NCI-H446 treated with DMSO at 0.1 percent for 48 hours (cell line): ENCODE results near the gene RHOT1.
"Not testable (repeated sequence)": the region's sequence is repeated elsewhere in the genome, so short reads cannot be mapped to it uniquely, and the experiment has no call there.

Experiments
- DNase-seq: peaks from one replicate; lab custom pipeline; 2025; lab: John Stamatoyannopoulos, UW

Gene RHOT1

GRCh38 chr17:32124985-32125847 is 17.1 kb upstream of the RHOT1 start:
- DNase-seq = no peak

DNA sequence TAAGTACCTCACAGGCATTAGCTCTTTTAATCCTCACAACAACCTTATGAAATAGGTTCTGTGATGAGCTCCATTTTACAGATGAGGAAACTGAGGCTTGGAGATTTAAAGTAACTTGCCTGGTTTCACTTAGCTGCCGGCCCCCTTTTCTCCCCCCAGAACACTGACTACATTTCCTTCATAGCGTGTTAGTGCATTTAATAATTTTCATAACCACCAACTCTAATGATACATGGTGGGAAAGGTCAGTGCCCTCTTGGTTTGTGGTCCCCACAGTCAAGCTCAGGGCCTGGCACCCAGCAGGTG is 16.5 kb upstream of the RHOT1 start:
- no peak for DNase-seq

GRCh38 chr17:32126325-32126724 is 16.0 kb upstream of the RHOT1 start:
- no peak for DNase-seq

- no peak for DNase-seq
Measured at GRCh38 chr17:32126746-32127145, 15.6 kb upstream of the RHOT1 start.

GRCh38 chr17:32127158-32127897 is 15.0 kb upstream of the RHOT1 start:
- peak; percentile 34 for DNase-seq

DNA sequence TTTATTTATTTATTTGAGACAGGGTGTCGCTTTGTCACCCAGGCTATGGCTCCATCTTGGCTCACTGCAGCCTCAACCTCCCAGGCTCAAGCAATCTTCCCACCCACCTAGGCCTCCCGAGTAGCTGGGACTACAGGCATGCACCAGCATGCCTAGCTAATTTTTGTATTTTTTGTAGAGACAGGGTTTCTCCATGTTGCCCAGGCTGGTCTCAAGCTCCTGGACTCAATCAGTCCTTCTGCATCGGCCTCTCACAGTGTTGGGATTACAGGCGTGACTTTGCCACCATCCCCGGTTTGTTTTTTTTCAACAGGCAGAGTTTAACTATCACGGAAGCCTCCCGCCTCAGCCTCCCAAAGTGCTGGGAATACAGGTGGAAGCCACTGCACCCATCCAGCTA is 13.8 kb upstream of the RHOT1 start:
- not testable (repeated sequence) for DNase-seq

- not testable (repeated sequence) for DNase-seq
Measured at GRCh38 chr17:32135497-32136117, 6.7 kb upstream of the RHOT1 start.

GRCh38 chr17:32136856-32137255 is 5.4 kb upstream of the RHOT1 start:
- DNase-seq = no peak

DNA sequence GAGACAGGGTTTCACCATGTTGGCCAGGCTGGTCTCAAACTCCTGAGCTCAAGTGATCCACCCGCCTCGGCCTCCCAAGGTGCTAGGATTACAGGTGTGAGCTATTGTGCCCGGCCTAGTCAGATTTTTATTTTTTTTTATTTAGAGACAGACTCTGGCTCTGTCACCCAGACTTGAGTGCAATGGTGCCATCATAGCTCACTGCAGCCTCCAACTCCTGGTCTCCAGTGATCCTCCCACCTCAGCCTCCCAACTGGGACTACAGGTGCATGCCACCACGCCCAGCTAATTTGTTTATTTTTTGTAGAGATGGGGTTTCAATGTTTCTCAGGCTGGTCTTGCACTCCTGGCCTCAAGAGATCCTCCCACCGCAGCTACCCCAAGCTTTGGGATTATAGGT is 2.8 kb upstream of the RHOT1 start:
- DNase-seq = not testable (repeated sequence)

GRCh38 chr17:32141258-32141657 is 1.0 kb upstream of the RHOT1 start:
- peak; percentile 56 for DNase-seq

GRCh38 chr17:32141679-32142037 is 644 bp upstream of the RHOT1 start:
- no peak for DNase-seq

DNA sequence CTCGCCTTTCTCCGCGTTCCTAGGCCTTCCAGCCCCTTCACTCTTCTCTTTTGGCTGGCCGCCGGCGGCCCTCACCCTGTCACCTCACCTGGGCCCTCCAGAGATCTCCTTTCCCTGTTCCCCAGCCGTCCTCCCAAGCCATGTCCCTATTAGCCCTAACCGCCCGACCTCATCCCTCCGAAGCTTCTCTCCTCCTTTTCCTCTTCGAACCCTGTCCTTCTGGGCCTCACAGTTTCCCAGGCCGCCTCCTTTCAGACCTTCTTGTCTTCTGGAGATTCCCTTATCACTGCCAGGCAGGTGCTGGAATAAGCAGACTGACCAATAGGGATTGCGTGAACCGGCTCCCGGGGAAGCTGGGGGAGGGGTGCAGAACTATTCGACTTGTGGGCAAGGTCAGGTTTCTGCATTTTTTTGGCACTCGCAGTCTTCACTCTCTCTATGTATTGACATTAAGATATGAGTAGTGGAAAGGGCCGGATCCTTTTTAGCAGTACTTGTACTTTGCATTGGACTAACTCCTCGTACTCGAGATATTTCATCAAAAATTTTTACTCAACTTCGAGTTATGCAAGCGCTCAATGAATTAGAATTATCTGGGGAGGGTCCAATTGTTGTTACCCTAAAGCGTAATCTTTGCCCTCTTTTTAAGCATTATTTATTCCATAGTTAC is 690 bp downstream of the RHOT1 start:
- DNase-seq = no peak

DNA sequence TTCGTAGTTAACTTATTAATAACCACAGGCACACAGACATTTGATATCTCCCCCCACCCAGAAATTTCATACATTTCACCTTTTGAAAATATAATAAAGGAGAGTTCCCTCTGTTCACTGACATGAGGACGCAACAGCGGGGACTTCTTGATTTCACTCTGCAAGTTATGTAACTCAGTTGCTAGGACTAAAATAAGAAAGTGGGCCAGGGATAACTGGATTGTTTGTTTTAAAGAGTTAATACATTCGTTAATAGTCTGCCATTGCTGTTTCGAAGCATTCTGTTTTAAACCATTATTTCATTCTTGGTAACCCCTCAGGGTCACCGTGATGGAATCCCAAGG is 1.2 kb downstream of the RHOT1 start:
- DNase-seq = no peak

- DNase-seq = not testable (repeated sequence)
Measured at GRCh38 chr17:32144442-32144841, 2.1 kb downstream of the RHOT1 start.

GRCh38 chr17:32148351-32148750 is 6.0 kb downstream of the RHOT1 start:
- no peak for DNase-seq

- no peak for DNase-seq
Measured at GRCh38 chr17:32150358-32150757, 8.1 kb downstream of the RHOT1 start.

- DNase-seq = no peak
Measured at GRCh38 chr17:32152130-32152529, 9.8 kb downstream of the RHOT1 start.

GRCh38 chr17:32155896-32156295 is 13.6 kb downstream of the RHOT1 start:
- DNase-seq = no peak

GRCh38 chr17:32156656-32157055 is 14.4 kb downstream of the RHOT1 start:
- no peak for DNase-seq

DNA sequence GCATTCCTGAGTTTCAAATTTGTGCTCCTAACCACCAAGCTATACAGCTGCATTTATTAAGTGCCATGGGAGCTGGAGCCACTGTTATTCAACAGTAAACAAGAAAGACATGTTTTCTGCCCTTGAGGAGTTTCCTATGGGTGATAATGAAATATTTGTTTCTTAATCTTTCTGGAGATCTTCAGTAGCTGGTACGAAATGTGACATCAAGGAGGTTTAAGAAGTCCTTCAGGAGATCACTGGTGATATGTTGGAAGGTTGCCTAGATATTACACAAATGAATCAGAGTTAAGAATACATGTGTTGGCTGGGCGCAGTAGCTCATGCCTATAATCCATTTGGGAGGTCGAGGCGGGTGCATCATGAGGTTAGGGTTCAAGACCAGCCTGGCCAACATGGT is 14.9 kb downstream of the RHOT1 start:
- DNase-seq = no peak

- no peak for DNase-seq
Measured at GRCh38 chr17:32158870-32159585, 16.7 kb downstream of the RHOT1 start.
